Stimulated activated CD4-positive, alpha-beta T cell treated with anti-CD3 and anti-CD28 coated beads, TNF-alpha, amount 100 ng/mL, for 24 hours (primary cell): Measurements from ENCODE around the gene UNCX.
"Not testable (repeated sequence)": the region's sequence is repeated elsewhere in the genome, so short reads cannot be mapped to it uniquely, and the experiment has no call there.

Experiments
- DNase-seq, 3 experiments: peaks; one replicate each; pipeline ENCODE4 v3.0.0-alpha.2; 2020; ENCODE audit warnings: low read depth in 3 of 3

UNCX gene

GRCh38 chr7:1257863-1258262 is 25.2 kb downstream of the UNCX start:
- DNase-seq, result no peak

GRCh38 chr7:1259621-1260243 is 27.1 kb downstream of the UNCX start:
- DNase-seq, result no peak

DNA sequence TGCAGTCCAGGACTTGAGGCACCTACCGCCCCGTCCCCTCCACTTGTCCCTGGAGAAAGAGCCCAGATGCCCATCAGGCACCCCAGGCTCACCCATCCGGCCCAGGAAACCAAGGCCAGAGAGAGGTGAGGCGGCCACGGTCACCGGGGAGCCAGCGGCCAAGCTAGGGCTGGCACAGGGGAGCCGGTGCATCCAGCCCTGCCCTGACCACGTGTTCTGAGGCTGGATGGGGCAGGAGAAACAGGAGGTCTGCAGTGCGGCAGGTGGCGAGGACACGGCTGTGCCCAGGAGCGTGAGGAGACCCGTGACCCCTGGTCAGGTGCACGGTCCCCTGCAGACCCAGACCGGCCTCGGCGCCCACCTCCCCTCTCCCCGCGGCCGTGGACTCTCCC is 27.6 kb downstream of the UNCX start:
- DNase-seq, result no peak

DNA sequence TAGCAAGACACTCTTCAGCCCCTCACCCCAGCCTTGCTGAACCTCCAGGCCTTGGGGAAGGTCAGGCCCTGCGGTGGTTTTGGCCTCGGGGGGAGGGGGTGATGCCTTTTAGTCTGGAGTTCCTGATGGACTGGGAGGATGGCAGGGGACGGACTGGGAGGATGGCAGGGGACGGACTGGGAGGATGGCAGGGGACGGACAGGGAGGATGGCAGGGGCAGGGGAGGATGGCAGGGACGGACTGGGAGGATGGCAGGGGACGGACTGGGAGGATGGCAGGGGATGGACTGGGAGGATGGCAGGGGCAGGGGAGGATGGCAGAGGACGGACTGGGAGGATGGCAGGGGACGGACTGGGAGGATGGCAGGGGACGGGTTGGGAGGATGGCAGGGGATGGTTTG is 28.4 kb downstream of the UNCX start:
- not testable (repeated sequence) for DNase-seq

DNA sequence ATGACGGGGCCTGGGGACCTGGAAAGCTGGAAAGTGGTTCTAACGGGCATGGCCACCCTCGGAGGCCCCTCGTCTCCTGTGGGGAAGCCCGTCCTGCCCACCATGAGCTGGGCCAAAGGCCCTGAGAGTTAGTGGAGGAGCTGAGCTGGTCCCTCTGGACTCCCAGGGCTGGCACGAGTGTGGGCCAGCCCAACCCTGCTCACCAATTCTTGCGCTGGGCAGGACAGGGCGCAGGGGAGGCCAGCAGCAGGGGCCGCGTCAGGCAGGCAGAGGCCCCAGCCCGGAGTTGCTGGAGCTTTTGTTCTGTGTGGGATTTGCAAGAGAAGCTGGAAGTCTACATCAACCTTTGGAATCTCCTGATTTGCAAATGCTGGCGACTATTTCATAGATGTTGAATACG is 29.8 kb downstream of the UNCX start:
- no peak for DNase-seq

DNA sequence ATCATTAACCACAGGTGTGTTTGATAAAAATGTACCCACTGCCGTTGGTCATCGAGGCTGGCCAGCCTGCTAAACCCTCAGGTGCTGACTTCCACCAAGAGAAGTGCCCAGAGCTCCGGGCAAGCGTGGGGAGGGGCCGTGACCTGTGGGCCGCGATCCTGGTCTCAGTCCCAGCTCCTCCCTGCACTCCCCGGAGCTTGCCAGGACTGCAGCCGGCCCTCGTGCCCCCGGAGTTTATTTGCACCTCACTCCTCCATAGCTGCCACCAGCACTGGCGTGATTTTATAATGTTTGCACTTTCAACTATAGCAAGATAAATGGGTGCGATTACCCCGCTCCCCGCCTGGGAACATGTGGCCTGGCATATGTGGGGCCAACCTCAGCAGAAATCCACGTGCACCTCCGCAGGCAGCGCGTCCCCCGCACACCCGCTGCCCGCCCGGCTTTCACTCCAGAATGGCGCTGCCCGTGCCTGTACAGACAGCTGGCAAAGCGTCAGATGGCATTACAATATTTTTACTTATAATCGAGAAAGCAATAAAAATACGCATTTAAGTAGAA is 30.8 kb downstream of the UNCX start:
- no peak for DNase-seq

GRCh38 chr7:1264345-1265280 is 31.9 kb downstream of the UNCX start:
- no peak for DNase-seq

DNA sequence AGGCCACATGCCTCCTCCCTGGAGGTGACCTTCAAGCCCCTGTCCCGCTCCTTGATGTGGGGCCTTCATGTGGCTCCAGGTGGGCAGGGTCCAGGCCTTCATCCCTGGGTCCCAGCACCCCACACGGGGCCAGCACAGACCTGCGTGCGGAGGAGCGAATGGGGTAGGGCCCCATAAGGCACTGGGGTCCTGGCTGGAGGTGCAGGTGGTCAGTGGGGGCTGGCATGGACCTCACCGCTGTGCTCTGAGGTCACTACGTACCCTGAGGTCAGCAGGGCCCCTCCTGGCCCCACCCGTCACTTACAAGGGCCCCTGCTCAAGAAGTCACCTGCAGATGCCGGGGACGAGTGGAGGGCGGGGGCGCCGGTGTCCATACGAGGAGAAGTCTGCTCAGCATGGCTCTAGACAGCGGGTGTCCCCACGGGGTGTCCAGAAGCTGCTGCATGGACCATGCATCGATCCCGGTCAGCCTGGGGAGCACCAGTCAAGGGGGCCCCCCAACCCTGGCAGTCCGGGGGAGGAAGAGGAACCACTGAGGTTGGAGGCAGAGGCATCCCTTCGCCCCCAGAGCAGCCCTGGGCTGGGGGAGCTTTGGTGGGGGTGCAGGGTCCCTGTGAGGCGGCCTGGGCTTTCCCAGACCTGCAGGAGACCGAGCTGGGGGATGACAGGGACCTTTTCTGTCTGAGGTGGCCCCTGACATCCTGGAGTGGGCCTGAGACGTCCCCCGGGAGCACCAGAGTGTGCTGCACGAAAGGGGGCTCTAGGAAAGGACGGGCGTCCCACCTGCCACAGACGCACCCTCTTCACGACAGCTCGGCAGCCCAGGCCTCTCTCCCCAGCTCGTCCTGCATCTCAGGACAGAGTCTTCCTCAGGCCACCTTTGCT is 34.6 kb downstream of the UNCX start:
- no peak for DNase-seq

DNA sequence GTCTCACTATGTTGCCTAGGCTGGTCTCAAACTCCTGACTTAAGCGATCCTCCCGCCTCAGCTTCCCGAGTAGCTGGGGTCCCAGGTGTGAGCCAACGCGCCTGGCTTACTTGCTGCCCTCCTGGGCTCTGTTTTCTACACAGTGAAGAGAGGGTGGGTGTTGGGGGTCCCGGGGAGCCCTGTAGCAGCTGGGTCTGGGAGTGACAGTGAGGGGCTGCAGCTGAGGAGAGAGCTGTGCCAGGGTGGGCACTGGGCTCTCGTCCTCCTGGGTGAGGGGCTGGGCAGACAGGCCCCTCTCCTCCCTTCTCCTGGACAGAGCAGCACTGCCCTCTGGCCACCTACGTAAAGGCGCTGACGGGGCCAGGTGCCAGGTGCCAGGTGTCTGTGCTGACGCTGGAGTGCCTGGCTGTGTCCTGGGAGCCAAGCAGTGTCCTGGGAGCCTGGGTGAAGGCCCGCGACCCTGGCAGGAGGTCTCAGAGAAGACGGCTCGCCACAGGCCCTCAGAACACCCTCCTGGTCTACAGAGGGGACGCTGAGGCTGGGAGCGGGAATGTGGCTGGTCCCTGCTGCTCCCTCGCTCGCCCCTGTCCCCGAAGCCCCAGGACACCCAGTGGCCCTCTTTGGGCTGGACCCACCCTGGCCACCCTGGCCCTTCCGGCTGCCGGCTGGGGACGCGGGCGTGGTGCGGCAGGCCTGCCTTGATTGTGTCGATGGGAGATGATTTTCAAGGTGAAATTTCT is 35.6 kb downstream of the UNCX start:
- DNase-seq, result no peak

DNA sequence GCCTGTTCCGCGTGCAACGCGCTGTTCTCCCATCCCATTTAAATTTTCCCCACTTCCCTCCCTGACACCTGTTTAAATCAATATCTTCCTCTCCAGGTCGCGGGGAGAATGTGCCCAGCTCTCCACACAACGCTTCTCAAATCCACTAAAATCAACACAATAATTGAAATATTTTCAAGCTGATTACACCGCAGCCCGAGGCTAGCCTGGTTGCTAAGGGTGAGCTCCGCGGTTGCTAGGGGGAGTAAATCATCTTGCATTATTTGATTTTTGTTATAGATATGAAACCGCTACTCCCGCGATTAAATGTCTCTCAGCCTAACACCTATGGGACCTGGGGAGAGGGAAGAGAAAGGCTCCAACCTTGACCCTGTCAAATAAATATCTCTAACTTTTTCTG is 36.2 kb downstream of the UNCX start:
- no peak for DNase-seq

- DNase-seq, result no peak
Measured at GRCh38 chr7:1269336-1269890, 36.7 kb downstream of the UNCX start.

DNA sequence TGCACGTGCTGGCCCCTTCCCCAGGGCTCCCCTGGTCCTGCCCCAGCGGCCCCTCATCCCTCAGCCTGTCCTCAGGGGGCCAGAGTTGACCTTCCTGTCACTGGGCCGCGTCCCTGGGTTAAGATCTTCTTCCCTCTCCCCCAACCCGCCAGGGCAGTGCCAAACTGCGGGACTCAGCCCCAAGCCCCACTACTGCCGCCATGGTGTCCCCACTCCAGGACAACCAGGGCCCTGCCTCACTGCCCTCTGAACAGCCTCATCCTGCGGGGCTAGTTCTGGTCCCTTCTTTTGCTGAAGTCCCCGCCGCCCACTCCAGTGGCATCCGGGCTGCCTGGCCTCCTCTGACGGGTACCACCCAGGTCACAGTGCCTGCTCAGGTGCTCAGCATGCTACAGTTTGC is 37.5 kb downstream of the UNCX start:
- DNase-seq, result no peak

DNA sequence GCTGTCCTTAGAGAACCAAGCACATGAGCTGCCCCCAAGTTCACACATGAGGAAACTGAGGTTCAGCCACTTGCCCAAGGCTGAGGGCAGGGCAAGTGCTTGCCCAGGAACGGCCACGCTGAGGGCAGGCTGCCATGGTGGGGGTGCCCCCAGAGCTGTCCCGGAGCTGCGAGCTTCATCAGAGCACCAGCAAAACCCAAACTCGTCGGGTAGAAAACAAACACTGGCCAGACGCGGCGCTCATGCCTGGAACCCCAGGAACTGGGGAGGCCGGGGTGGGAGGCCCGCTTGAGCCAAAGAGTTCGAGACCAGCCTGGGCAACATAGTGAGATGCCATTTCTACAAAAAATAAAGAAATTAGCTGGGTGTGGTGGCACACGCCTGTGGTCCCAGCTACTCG is 38.4 kb downstream of the UNCX start:
- no peak for DNase-seq

GRCh38 chr7:1271656-1272055 is 39.0 kb downstream of the UNCX start:
- DNase-seq, result no peak

DNA sequence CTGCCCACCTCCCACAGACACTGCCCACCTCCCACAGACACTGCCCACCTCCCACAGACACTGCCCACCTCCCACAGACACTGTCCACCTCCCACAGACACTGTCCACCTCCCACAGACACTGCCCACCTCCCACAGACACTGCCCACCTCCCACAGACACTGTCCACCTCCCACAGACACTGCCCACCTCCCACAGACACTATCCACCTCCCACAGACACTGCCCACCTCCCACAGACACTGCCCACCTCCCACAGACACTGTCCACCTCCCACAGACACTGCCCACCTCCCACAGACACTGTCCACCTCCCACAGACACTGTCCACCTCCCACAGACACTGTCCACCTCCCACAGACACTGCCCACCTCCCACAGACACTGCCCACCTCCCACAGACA is 39.5 kb downstream of the UNCX start:
- DNase-seq, result not testable (repeated sequence)

- no peak for DNase-seq
Measured at GRCh38 chr7:1274121-1274875, 41.6 kb downstream of the UNCX start.

GRCh38 chr7:1274876-1275375 is 42.3 kb downstream of the UNCX start:
- no peak for DNase-seq

DNA sequence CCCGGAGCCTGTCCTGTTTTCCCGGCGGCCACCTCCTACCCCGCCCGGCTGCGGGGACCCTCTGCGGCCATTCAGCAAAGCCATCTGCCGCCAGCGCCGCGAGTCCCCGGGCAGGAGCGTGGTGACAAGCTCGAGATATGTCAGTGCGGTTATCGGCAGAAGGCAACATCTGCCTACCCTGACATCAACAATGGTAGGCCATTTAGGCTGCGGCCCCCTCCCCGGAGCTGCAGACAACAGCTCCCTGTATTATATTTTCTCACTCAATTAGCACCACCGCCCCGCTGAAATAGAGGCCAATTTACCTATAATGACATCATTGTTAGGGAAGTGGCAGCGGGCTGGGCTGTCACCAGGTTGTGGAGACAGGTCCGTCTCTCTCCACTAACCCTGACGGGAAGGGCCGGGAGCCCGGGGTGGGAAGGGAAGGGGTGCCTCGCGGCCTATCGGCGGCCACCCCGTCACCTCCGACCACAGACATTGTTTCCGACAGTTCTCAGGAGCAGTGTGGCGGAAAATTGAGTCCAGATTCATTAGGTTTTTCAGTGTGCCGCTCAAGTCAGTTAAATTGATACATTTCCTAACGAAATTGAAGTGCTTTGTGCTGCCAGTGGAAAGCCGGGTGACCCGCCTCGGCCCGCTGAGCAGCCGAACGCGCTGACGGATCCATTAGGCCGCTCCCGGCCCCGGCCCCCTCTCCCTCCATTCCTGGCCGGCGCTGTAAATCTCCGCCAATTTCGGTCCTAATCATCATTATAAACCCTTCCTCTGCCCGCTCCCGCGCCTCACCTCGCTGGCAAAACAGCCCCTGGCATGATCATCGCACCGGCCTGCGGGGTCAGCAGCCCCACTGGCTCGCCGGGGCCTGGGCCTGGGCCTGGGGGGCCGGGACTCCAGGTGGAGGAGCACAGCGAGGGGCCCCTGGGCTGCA is 43.0 kb downstream of the UNCX start:
- DNase-seq, result no peak

DNA sequence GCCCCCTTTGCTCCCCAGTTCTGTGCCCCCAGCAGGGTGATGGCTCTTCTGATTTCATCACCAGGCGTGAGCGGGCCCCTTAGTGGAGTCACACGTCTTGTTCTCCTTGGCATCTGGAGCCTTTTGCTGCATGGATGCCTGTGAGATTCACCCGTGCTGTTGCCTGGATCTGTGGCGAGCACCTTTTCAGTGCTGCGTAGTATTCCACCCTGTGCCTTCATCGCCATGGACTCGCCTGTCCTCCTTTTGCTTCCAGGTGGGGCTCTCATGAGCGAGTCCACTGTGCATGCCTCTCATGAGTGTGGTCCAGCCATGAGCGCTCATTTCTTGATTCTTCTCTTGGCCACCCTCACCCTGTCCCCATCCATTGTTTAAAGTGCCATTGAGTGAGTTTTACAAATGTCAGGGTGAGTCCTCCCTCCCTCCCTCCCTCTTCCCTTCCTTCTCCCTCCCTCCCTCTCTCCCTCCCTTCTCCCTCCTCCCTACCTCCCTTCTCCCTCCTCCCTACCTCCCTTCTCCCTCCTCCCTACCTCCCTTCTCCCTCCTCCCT is 44.0 kb downstream of the UNCX start:
- DNase-seq, result no peak
